SW480 (cell line): ENCODE data around the gene KCTD19.

Source experiments
- DNase-seq: peaks from one replicate; pipeline ENCODE4 v3.0.0-alpha.2; 2016; ENCODE audit warnings: low spot score

The KCTD19 gene

GRCh38 chr16:67283039-67283825 is 43.3 kb downstream of the KCTD19 start:
- no peak for DNase-seq

- no peak for DNase-seq
Observed at GRCh38 chr16:67282447-67282805, 44.1 kb downstream of the KCTD19 start.

- DNase-seq = no peak
Observed at GRCh38 chr16:67281536-67282446, 44.8 kb downstream of the KCTD19 start.

- DNase-seq = no peak
Observed at GRCh38 chr16:67280090-67281015, 46.2 kb downstream of the KCTD19 start.

- peak; percentile 76 for DNase-seq
Observed at GRCh38 chr16:67279296-67280089, 47.0 kb downstream of the KCTD19 start, which contains the start of gene PLEKHG4. PLEKHG4 (plus strand) TSS chr16:67279532; CDS start chr16:67280045, 513 bp downstream.

- DNase-seq = no peak
Observed at GRCh38 chr16:67278773-67279295, 47.7 kb downstream of the KCTD19 start.

- no peak for DNase-seq
Observed at GRCh38 chr16:67277999-67278772, 48.4 kb downstream of the KCTD19 start.

- peak; percentile 94 for DNase-seq
Observed at GRCh38 chr16:67277294-67277998, 49.1 kb downstream of the KCTD19 start.

- no peak for DNase-seq
Observed at GRCh38 chr16:67275321-67275720, 51.2 kb downstream of the KCTD19 start.

GRCh38 chr16:67271446-67271845 is 55.1 kb downstream of the KCTD19 start:
- no peak for DNase-seq

GRCh38 chr16:67270931-67271338 is 55.6 kb downstream of the KCTD19 start:
- no peak for DNase-seq

GRCh38 chr16:67269766-67270165 is 56.8 kb downstream of the KCTD19 start:
- DNase-seq = no peak

- DNase-seq = peak; percentile 40
Observed at GRCh38 chr16:67268136-67268579, 58.4 kb downstream of the KCTD19 start.

GRCh38 chr16:67265834-67266233 is 60.7 kb downstream of the KCTD19 start:
- no peak for DNase-seq

- no peak for DNase-seq
Observed at GRCh38 chr16:67264866-67265265, 61.7 kb downstream of the KCTD19 start.

GRCh38 chr16:67264277-67264676 is 62.3 kb downstream of the KCTD19 start:
- DNase-seq = no peak

- DNase-seq = no peak
Observed at GRCh38 chr16:67263201-67263600, 63.3 kb downstream of the KCTD19 start.

GRCh38 chr16:67260426-67261063 is 66.0 kb downstream of the KCTD19 start:
- peak; percentile 59 for DNase-seq

GRCh38 chr16:67259705-67260104 is 66.8 kb downstream of the KCTD19 start:
- DNase-seq = no peak
